ENCODE results near the gene DMAC2. TPM values are rescaled to one million over a fixed set of nuclear protein-coding genes. Genes with fewer than 3 reads are reported as not detected.
"Not testable (repeated sequence)": the region's sequence is repeated elsewhere in the genome, so short reads cannot be mapped to it uniquely, and the experiment has no call there.

Gene DMAC2
- total RNA-seq, 1 experiment from 2014 or later, result 56.2 TPM

DNA sequence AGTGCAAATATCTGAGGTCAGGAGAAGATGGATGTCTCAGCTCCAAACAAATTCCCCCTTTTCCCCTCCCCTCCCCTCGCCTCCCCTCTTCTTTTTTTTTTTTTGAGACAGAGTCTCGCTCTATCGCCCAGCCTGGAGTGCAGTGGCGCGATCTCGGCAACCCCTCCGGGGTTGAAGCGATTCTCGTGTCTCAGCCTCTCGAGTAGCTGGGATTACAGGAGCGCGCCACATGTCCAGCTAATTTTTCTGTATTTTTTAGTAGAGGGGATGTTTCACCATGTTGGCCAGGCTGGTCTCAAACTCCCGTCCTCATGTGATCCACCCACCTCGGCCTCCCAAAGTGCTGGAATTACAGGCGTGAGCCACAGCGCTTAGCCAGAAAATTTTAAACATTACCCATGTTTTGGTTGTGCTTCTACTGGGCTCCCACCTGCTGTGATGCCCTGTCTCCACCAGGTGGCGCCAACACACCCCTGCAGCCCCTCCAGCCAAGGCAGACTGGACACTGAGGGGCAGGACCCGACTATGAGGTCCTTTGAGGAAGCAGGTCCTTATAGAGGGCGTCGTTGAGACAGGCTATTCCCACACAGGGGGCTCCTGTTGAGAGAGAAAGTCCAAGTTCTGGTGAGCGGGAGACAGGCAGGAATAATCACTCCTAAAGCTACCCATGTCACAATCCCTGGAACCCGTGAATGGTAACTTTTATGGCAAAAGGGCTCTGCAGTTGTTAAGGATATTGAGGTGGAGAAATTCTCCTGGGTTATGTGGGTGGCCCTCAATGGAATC is 9.6 kb upstream of the DMAC2 start:
- Histone ChIP-seq H3K27me3 (peaks cover 28% of the 10 kb centered on the region), H3K36me3 (no peaks in the 10 kb centered on the region), H3K9me3 (0 out of 2 replicates have a peak, but pooled peaks cover 3% of the 10 kb centered on the region), H3K4me3 (no peak overlapping the region)
- peak; percentile 68 for DNase-seq

DNA sequence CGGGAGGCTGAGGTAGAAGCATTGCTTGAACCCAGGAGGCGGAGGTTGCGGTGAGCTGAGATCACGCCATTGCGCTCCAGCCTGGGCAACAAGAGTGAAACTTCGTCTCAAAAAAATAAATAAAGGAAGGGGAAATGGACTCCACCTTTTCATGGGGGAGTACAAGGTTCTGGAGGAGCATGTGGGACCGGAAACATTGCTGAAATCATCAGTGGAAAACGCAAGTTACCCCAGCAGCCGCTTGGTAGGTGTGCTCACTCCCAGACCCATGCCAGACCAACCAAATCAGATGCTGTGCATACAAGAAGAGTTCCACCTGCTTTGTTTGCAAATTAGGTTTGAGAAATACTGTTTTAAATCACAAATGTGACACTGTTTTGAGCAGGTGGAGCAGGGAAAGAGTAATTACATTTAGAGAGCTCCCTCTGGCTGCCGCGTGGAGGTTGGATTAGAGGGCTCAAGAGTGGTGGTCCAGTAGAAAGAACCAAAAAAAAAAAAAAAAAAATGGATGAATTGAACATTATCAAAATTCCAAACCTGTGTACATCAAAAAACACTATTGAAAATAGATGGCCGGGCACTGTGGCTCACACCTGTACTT is 8.1 kb upstream of the DMAC2 start:
- Histone ChIP-seq H3K4me3 (no peak overlapping the region), H3K27me3 (peaks cover 31% of the 10 kb centered on the region), H3K36me3 (no peaks in the 10 kb centered on the region), H3K9me3 (0 out of 2 replicates have a peak, but pooled peaks cover 2% of the 10 kb centered on the region)
- DNase-seq, result no peak

DNA sequence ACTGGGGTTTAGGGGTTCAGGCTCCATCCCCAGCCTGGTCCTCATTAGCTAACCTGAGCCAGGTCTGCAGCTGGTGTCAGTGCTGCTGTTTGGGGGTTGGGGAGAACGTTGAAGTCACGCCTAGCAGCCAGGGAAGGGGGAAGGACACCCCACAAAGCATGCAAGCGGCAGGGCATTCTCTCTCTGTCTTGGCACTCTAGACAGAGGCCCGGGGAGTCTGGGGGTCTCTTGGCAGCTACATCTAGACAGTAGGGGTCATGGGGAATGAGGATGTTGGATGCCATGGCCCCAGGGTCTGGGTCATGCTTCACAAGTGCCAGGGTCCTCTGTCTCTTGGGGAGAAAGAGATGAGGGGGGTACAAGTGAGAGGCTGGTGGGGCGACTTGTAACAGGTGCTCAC is 5.9 kb upstream of the DMAC2 start:
- no peaks in the 10 kb centered on the region for H3K36me3 ChIP-seq
- H3K9me3 ChIP-seq, result 0 out of 2 replicates have a peak, but pooled peaks cover 2% of the 10 kb centered on the region
- H3K27me3 ChIP-seq, result peaks cover 31% of the 10 kb centered on the region
- DNase-seq, result no peak
- no peak overlapping the region for H3K4me3 ChIP-seq

DNA sequence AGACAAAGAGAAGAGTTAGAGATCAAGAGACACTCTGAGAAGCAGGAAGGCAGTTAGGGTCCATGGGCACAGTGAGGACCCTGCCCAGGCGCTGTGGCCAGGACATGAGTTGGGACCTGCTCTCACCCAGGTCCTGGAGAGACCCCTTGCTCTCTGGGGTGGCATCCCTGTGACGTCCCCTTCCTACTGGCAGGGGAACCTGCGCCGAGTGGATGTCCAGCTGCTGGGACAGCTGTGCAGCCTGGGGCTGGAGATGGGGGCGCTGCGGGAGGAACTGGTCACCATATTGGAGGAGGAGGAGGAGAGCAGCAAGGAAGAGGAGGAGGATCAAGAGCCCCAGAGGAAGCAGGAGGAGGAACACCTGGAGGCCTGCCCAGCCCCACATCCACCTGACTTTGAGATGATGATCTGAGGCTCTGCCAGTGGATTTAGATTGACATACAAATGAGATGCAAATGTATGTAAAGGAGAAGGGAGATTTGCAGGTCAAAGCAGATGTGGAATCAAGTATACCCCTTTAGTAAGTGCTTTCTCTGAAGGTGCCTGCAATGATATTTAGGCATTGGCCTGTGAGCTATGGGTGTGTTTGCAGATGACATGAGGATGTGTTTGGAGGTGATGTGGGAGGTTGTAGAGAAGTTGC is 4.2 kb upstream of the DMAC2 start:
- Histone ChIP-seq H3K27me3 (peaks cover 28% of the 10 kb centered on the region), H3K9me3 (0 out of 2 replicates have a peak, but pooled peaks cover 2% of the 10 kb centered on the region), H3K4me3 (no peak overlapping the region), H3K36me3 (no peaks in the 10 kb centered on the region)
- DNase-seq, result no peak

DNA sequence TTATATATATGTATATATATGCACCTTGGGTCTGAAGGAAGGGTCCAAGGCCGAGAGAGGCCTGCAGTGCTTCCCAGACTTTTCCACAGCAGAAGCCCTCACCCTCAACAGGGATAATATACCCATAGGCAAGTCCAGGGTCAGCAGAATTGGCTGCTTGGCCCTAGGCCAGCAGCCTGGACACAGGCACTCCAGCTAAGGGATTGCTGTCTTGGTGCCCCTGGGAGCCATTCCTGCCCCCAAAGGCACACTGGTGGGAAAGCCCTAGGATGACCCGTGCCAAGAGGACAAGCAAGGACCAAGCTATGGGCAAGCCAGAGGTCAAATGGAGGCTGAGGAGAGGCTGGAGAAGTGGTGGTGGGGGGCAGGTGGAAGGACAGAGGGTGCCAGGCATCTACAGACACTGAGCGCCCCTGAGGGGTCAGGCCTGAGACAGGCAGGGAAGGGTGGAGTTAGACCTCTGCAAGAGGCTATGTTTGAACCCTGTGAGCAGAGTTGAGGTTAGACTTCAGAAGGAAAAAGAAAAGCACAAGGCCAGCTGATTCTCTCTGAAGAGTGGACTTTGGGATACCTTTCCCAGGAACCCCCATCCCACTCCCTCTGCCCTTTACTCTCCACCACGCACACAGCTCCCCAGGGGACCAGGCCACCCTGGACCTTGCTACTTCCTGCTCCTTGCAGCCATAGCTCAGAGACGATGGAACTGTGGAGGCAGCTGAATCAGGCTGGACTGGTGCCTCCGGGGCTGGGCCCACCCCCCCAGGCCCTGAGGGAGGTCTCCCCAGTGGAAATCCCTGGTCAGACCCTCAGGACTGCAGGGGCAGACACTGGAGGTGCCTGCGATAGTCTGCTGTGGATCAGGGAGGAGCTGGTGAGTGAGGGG is 3.0 kb upstream of the DMAC2 start, which contains the start of gene ERICH4:
ERICH4 (plus strand) TSS at position 684 of the 883 bp plus-strand sequence; CDS start at position 698, 14 bp downstream.
- H3K9me3 ChIP-seq, result 0 out of 2 replicates have a peak, but pooled peaks cover 2% of the 10 kb centered on the region

DNA sequence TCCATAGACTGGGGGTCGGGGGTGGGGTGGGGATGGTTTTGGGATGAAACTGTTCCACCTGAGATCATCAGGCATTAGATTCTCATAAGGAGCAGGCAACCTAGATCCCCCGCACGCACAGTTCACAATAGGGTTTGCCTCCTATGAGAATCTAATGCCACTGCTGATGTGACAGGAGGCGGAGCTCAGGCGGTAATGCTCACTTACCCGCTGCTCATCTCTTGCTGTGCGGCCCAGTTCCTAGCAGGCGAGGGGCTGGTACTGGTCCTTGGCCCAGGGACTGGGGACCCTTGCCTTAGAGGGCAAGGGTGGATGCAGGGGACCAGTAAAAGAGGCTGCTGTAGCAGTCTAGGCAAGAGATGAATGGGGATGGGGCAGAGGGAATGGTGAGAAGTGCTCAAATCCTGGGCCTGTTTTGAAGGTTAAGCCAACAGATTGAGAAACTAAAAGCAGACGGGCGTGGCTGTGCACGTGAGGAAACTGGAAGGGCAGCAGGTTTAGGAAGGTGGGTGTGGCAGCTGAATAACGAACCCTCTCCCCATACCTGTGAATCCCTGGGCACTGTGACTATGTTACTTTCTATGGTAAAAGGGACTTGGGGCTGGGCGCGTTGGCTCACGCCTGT is 1.7 kb upstream of the DMAC2 start:
- no peak overlapping the region for H3K4me3 ChIP-seq
- H3K27me3 ChIP-seq, result peaks cover 12% of the 10 kb centered on the region
- no peaks in the 10 kb centered on the region for H3K9me3 ChIP-seq
- DNase-seq, result no peak
- H3K36me3 ChIP-seq, result peaks cover 13% of the 10 kb centered on the region

More for the DNA sequence above, 3.0 kb upstream of the DMAC2 start, which contains the start of gene ERICH4:
- H3K4me3 ChIP-seq, result no peak within 1 kb of the TSS
- DNase-seq, result no peak
- peaks cover 6% of the 10 kb centered on the region for H3K36me3 ChIP-seq
- peaks cover 23% of the 10 kb centered on the region for H3K27me3 ChIP-seq

DNA sequence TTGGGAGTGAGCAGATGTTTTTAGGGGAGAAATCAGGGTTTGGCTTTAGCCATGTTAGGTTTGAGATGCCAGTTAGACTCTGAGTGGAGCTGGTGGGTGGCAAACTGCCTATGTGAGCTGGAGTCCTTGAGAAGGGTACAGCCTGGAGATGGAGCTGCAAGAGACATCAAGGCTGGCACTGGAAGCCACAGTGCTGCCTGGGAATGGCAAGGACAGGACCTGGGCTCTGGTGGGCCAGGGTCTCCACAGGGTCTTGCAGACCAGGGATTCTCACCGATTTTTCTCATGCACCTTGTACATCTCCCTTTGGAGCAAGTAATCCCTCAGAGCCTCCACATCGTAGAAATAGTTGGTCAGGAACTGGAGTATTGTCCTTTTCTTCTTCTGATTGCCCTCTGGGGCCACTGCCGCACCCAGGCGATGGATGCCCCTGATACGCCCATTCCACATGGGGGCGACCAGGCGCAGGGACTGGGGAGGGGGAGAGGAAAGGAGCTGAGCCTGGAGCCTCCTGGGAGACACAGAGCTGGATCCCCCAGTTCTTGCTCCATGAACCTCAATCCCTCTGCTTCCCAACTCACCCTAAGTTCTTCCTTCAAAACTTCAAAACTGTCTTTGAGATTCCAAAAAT is 1.7 kb downstream of the DMAC2 start:
- H3K9me3 ChIP-seq, result no peaks in the 10 kb centered on the region
- H3K4me3 ChIP-seq, result no peak overlapping the region
- DNase-seq, result no peak
- no peaks in the 10 kb centered on the region for H3K27me3 ChIP-seq
- H3K36me3 ChIP-seq, result peaks cover 18% of the 10 kb centered on the region

DNA sequence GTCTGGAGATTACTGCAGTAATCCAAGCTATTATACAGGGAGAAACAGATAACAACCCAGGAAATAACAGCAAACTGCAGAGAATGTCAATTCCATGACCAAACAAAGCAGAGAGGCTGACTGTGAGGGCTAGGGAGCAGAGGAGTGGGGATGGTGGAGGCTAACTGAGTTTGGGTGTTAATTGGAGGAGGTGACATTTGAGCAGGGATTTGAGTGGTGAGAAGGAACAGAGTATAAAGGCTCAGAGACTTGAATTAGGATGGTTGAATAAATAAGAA is 3.1 kb downstream of the DMAC2 start:
- H3K27me3 ChIP-seq, result no peaks in the 10 kb centered on the region
- no peaks in the 10 kb centered on the region for H3K9me3 ChIP-seq
- H3K4me3 ChIP-seq, result no peak overlapping the region
- peaks cover 29% of the 10 kb centered on the region for H3K36me3 ChIP-seq
- no peak for DNase-seq

DNA sequence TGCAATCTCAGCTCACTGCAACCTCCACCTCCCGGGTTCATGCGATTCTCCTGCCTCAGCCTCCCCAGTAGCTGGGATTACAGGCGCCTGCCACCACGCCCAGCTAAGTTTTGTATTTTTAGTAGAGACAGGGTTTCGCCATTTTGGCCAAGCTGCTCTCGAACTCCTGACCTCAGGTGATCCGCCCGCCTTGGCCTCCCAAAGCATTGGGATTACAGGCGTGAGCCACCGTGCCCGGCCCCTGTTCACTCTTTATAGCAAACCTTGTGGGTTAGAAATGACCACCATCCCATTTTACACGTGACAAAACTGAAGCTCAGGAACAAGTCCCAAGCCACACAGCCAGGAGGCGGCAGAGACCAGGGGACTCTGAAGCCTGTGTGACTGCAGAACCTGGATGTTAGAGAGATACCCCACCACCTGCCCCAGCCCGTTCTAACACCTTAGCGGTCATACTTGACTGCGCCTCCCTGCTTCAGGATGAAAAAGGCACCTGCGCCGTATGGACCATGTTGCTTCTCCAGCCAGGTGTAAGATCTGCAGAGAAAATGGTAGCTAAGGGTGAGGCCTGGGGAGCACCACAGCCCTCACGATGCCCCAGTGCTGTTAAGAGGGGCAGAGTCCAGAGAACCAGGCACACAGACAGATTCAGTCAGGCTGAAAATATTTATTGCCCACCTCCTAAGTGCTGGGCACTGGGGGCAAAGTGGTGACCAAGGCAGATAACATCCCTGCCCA is 3.6 kb downstream of the DMAC2 start:
- no peaks in the 10 kb centered on the region for H3K27me3 ChIP-seq
- no peaks in the 10 kb centered on the region for H3K9me3 ChIP-seq
- no peak overlapping the region for H3K4me3 ChIP-seq
- DNase-seq, result no peak
- peaks cover 33% of the 10 kb centered on the region for H3K36me3 ChIP-seq

DNA sequence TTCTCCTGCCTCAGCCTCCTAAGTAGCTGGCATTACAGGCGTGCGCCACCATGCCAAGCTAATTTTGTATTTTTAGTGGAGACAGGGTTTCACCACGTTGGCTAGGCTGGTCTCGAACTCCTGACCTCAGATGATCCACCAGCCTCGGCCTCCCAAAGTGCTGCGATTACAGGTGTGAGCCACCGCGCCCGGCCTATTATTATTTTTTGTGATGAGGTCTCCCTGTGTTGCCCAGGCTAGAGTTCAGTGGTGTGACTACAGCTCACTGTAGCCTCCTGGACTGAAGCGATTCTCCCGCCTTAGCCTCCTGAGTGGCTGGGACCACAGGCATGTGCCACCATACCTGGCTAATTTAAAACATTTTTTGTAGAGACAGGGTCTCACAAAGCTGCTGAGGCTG is 4.3 kb downstream of the DMAC2 start:
- H3K4me3 ChIP-seq, H3K9me3 ChIP-seq, H3K27me3 ChIP-seq, DNase-seq: not testable (repeated sequence)
- peaks cover 36% of the 10 kb centered on the region for H3K36me3 ChIP-seq

DNA sequence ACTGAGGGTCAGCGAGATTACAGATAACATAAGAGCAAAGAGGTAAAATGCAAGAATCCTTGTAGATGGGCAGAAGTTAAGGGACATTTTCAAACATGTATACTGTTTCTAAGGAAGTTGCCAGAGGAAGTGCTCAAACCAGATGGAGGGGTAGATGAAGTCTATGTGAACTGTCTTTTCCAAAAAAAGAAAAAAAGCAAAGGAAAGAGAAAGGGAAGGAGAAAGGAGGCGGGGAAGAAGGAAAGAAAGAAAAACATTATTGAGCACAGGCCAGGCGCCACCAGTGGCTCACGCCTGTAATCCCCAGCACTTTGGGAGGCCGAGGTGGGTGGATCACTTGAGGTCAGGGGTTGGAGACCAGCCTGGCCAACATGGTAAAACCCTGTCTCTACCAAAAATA is 5.3 kb downstream of the DMAC2 start:
- no peak for DNase-seq
- peaks cover 36% of the 10 kb centered on the region for H3K36me3 ChIP-seq
- H3K27me3 ChIP-seq, result no peaks in the 10 kb centered on the region
- no peaks in the 10 kb centered on the region for H3K9me3 ChIP-seq
- H3K4me3 ChIP-seq, result no peak overlapping the region

DNA sequence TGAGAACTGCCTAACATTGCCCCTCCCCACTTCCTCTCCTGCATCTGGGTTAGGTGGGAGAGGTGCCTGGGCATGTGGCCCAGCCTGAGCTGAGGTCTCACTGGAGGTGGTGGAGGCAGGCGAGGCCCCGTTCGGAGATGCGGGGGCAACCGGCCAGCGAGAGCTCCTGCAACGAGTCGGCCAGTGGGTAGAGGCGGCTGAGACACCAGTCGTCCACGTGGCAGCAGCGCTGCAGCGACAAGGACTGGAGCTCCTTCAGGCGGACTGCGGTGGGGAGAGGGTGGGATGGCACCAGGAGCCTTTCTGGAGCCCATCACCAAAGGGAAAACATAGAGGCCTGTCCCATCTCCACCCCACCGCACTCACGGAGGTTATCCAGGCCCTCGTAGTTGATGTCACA is 6.5 kb downstream of the DMAC2 start:
- Histone ChIP-seq H3K9me3 (no peaks in the 10 kb centered on the region), H3K36me3 (peaks cover 35% of the 10 kb centered on the region)
- no peak for DNase-seq

DNA sequence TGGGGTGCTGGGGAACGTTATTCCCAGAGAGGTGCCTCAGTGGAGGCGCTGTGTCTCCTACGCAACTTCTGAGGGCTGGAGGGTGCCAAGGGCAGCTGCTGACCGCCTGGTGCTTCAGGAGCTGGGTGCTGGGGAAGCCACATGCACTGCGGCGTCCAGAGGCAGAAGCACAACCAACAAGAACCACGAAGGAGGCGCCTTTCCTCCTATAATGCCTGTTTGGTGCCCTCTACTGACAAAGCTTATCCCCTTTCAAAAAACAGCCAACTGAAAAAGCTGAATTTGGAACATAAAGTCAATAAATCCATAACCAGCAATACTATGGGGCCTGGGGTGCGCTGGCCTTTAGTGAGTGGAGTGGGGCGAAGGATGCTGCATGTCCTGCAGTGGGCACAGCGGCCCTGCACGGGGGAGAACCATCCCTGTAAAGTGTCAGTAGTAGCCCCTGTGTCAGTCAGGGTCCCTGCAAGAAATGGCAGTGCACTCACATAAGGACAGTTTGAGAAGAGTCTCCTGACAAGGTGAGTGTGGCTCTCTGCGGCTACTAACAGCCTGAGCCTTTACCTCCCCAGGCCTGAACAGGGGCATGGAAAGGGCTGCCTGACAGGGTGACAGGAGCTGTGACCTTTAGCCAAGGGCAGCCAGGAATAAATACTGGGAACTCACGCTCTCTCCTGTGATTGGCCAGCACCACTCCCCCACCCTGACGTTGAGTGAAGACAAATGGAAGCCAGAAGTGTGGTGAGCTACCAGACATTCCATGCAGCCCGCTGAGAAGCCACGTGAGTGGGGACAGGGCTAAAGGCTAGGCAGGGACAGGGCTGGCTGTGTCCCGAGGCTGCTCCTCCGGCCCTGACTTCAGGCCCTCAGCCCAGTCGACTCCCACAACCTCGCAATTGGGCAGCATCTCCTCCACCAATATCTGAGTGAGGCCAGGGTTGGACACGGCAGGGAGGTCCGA is 8.0 kb downstream of the DMAC2 start:
- Histone ChIP-seq H3K9me3 (no peaks in the 10 kb centered on the region), H3K4me3 (no peak overlapping the region), H3K36me3 (peaks cover 26% of the 10 kb centered on the region), H3K27me3 (no peaks in the 10 kb centered on the region)
- DNase-seq, result no peak

More for the DNA sequence above, 6.5 kb downstream of the DMAC2 start:
- no peaks in the 10 kb centered on the region for H3K27me3 ChIP-seq
- H3K4me3 ChIP-seq, result no peak overlapping the region

DNA sequence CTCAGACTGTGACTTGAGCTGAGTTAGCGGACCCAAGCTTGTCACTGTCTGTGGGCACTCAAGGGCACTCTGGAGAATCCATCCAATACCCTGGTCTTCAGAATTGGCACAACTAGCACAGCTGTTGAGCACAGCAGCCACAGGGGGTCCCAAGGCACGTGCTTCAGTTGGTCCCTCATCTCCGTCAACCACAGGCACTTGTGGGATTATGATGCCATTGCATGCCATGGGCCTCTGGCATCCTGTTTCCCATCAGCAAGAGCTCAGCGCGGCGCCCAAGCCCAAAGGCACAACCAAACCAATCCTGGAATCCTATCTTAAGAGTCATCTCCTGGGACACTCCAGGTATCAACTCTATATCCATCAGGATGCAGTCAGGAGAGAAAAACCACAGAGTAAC is 8.8 kb downstream of the DMAC2 start:
- H3K4me3 ChIP-seq, result no peak overlapping the region
- no peak for DNase-seq
- no peaks in the 10 kb centered on the region for H3K27me3 ChIP-seq

More for the DNA sequence above, 8.8 kb downstream of the DMAC2 start:
- peaks cover 21% of the 10 kb centered on the region for H3K36me3 ChIP-seq
- no peaks in the 10 kb centered on the region for H3K9me3 ChIP-seq

Measured in MG63 (cell line).